K562 (cell line): Measurements from ENCODE around the gene TBL2. TPM values are rescaled to one million over a fixed set of nuclear protein-coding genes. Genes with fewer than 3 reads are reported as not detected.

Source experiments
- POLR2AphosphoS5 ChIP-seq: IDR thresholded peaks from 2 replicates; pipeline ENCODE4 v1.6.1; 2011; ENCODE audit warnings: mild to moderate bottlenecking, low read depth, low read length, moderate library complexity; ENCODE audit not compliant: control insufficient read depth, insufficient read depth
- POLR2B ChIP-seq: fragments of 450-650 bp; IDR thresholded peaks from 2 replicates; pipeline ENCODE4 v1.6.1; 2018; ENCODE audit warnings: low read depth; ENCODE audit not compliant: partially characterized antibody
- POLR3A ChIP-seq: IDR thresholded peaks from 2 replicates; pipeline ENCODE4 v1.6.1; 2011; ENCODE audit warnings: borderline replicate concordance, mild to moderate bottlenecking, moderate library complexity; ENCODE audit not compliant: insufficient read length, insufficient read depth; ENCODE audit errors: extremely low read depth
- ZNF133 ChIP-seq: fragments of 250-450 bp; sonication (Bioruptor Pico); IDR thresholded peaks from 2 replicates; pipeline ENCODE4 v1.4.0; 2020; ENCODE audit warnings: mild to moderate bottlenecking
- polyA plus RNA-seq, 8 experiments: library from polyadenylated mRNA; depleted of rRNA in 4 of 8; stranded (reverse) in 5 of 8; unstranded in 3 of 8; fragments of >200 nt; fragmentation: Nextera tagmentation in 2 of 8; fragmentation: Illumina TruSeq in 1 of 8; extraction: Ambion mirVana in 2 of 8; extraction: Trizol in 1 of 8; gene quantifications; 2 replicates each; pipeline versions ENCODE4 v1.2.1 to v1.2.3, GENCODE V29; 2011 to 2014; ENCODE audit warnings: inconsistent platforms in 1 of 8, missing spikeins in 1 of 8
- total RNA-seq, 7 experiments: library from RNA; depleted of rRNA in 6 of 7; stranded (reverse); fragments of >200 nt in 6 of 7; fragmentation: Illumina TruSeq in 2 of 7; extraction: Trizol in 2 of 7; gene quantifications; 2 replicates each; pipeline versions ENCODE4 v1.2.1 to v1.2.3, GENCODE V29; 2011 to 2021; ENCODE audit warnings: low replicate concordance in 1 of 7
- TF ChIP-seq, protein P1 (sequence below): fragments of 250-450 bp; sonication (Bioruptor Pico); IDR thresholded peaks from 2 replicates; pipeline ENCODE4 v1.8.0; 2022; ENCODE audit warnings: inconsistent platforms, mild to moderate bottlenecking, moderate library complexity, borderline replicate concordance
- TF ChIP-seq, protein P2 (sequence below), 2 experiments: fragments of 450-650 bp; IDR thresholded peaks; 2 replicates each; pipeline ENCODE4 v1.6.1; 2016; ENCODE audit warnings: mild to moderate bottlenecking in 2 of 2, borderline replicate concordance in 1 of 2, low read depth in 1 of 2, moderate library complexity in 1 of 2
- TF ChIP-seq, protein P3 (sequence below), 2 experiments: IDR thresholded peaks; 2 replicates each; pipeline ENCODE4 v1.6.1; 2012; ENCODE audit warnings: improper control_type of control experiment in 2 of 2, low read depth in 2 of 2, low read length in 2 of 2, borderline replicate concordance in 1 of 2
- TF ChIP-seq, protein P4 (sequence below): fragments of 250-450 bp; sonication (Bioruptor Pico); IDR thresholded peaks from 2 replicates; pipeline ENCODE4 v1.5.0; 2021; ENCODE audit warnings: mild to moderate bottlenecking, borderline replicate concordance

Gene TBL2
- total and polyA plus RNA-seq, 9 of the 15 experiments (the other 6 are each of a cell fraction or from before 2014, with no cell fraction given): 2.5 to 123 (median 49.2) TPM

DNA sequence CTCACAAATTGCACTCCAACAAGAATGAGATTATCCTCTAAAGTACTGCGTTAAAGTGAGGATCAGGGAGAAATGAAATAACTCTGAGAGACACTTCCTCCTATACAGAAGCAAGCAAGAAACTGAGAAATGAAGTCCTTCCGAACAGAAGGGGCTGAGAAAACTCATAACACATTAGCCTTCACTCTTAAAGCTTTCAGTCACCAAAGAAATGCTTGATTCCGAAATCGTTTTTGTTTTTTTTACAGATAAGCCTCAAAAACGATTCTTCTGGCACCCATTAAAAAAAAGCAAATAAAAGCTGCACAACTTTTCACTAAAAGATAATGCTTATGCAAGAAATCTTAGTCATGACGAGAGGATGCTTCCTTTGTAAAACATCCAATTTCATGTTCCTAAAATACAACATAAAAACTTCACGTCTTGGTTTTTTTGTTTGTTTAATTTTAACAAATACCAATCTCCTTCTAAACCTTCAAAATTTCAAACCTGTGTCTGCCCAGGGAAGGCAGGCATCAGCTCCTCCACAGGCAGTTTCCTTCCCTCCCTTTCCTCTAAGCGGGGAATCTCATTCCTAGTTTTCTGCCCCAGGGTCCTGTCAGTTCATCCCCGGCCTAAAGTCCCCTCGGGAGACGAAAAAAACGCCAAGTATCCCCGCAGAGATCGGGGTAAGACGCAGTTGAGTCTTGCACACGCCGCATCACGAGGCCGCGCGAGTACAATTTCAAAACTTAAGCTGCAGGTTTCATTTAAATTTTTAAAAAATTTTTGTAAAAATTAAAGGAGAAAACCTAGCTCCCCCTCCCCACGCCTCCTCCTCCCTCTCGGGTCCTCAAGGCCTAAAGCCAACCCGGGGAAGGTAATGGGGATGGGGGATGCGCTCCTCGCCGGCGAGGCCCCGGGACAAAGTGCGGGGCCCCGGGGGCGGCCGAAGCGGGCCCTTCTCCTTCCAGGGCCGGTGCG lies 57.4 kb downstream of the TBL2 start (continued):
- TF ChIP-seq, protein P1, sequence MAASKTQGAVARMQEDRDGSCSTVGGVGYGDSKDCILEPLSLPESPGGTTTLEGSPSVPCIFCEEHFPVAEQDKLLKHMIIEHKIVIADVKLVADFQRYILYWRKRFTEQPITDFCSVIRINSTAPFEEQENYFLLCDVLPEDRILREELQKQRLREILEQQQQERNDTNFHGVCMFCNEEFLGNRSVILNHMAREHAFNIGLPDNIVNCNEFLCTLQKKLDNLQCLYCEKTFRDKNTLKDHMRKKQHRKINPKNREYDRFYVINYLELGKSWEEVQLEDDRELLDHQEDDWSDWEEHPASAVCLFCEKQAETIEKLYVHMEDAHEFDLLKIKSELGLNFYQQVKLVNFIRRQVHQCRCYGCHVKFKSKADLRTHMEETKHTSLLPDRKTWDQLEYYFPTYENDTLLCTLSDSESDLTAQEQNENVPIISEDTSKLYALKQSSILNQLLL (CRISPR knock-in tag): no peak
- TF ChIP-seq, protein P2, sequence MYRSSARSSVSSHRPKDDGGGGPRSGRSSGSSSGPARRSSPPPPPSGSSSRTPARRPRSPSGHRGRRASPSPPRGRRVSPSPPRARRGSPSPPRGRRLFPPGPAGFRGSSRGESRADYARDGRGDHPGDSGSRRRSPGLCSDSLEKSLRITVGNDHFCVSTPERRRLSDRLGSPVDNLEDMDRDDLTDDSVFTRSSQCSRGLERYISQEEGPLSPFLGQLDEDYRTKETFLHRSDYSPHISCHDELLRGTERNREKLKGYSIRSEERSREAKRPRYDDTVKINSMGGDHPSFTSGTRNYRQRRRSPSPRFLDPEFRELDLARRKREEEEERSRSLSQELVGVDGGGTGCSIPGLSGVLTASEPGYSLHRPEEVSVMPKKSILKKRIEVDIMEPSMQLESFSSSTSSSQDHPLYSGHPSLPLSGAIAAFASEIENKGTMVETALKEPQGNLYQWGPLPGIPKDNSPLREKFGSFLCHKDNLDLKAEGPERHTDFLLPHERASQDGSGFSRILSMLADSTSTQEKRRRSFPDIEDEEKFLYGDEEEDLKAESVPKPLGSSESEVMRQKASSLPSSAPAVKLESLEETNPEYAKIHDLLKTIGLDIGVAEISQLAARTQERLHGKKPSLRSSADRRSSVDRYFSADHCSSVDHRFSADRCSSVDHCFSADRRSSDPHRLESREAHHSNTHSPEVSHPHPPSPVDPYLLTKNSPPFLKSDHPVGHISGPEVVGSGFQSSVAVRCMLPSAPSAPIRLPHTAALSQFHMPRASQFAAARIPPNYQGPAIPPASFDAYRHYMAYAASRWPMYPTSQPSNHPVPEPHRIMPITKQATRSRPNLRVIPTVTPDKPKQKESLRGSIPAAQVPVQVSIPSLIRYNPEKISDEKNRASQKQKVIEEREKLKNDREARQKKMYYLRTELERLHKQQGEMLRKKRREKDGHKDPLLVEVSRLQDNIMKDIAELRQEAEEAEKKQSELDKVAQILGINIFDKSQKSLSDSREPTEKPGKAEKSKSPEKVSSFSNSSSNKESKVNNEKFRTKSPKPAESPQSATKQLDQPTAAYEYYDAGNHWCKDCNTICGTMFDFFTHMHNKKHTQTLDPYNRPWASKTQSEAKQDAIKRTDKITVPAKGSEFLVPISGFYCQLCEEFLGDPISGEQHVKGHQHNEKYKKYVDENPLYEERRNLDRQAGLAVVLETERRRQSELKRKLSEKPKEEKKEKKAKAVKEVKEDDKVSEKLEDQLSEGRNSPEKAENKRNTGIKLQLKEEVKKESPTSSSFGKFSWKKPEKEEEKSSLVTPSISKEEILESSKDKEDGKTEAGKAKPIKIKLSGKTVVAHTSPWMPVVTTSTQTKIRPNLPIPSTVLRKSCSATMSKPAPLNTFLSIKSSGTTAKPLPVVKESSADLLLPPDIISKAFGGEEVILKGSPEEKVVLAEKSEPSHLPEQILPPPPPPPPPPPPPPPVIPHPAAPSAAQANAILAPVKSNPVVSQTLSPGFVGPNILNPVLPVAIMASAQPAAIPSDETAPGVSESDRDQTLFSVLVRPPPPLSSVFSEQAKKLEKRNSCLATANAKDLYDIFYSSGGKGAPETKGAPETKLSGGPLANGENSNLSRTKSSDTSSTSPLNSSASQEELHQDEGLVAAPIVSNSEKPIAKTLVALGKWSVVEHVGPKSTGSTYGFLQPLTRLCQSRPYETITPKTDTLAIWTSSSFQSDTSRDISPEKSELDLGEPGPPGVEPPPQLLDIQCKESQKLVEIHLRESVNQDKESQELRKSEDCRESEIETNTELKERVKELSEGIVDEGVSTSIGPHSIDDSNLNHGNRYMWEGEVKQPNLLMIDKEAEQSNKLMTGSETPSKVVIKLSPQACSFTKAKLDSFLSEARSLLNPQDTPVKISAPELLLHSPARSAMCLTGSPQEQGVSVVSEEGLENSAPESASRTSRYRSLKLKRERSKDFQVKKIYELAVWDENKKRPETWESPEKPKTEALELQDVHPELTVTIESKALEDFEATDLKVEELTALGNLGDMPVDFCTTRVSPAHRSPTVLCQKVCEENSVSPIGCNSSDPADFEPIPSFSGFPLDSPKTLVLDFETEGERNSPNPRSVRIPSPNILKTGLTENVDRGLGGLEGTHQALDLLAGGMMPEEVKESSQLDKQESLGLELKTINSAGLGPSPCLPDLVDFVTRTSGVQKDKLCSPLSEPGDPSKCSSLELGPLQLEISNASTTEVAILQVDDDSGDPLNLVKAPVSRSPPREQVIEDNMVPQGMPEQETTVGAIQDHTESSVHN (IDR thresholded peaks at IDR 0.05; ENCODE audit: borderline replicate concordance in 1 of 2, low read depth in 1 of 2): 0 out of 4 replicates have a peak, but pooled peaks of 1 of the 2 experiments have one; percentile 12
- TF ChIP-seq, protein P3, sequence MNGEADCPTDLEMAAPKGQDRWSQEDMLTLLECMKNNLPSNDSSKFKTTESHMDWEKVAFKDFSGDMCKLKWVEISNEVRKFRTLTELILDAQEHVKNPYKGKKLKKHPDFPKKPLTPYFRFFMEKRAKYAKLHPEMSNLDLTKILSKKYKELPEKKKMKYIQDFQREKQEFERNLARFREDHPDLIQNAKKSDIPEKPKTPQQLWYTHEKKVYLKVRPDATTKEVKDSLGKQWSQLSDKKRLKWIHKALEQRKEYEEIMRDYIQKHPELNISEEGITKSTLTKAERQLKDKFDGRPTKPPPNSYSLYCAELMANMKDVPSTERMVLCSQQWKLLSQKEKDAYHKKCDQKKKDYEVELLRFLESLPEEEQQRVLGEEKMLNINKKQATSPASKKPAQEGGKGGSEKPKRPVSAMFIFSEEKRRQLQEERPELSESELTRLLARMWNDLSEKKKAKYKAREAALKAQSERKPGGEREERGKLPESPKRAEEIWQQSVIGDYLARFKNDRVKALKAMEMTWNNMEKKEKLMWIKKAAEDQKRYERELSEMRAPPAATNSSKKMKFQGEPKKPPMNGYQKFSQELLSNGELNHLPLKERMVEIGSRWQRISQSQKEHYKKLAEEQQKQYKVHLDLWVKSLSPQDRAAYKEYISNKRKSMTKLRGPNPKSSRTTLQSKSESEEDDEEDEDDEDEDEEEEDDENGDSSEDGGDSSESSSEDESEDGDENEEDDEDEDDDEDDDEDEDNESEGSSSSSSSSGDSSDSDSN (IDR thresholded peaks at IDR 0.05; ENCODE audit: borderline replicate concordance in 1 of 2, low read depth in 2 of 2, low read length in 2 of 2): peak in 1 of 2 experiments; percentile 68; a peak in 1 of 4 replicates
- TF ChIP-seq ZNF133 (CRISPR knock-in tag): no peak
- TF ChIP-seq POLR2B: no peak
- no peak for TF ChIP-seq POLR3A
- TF ChIP-seq, protein P4, sequence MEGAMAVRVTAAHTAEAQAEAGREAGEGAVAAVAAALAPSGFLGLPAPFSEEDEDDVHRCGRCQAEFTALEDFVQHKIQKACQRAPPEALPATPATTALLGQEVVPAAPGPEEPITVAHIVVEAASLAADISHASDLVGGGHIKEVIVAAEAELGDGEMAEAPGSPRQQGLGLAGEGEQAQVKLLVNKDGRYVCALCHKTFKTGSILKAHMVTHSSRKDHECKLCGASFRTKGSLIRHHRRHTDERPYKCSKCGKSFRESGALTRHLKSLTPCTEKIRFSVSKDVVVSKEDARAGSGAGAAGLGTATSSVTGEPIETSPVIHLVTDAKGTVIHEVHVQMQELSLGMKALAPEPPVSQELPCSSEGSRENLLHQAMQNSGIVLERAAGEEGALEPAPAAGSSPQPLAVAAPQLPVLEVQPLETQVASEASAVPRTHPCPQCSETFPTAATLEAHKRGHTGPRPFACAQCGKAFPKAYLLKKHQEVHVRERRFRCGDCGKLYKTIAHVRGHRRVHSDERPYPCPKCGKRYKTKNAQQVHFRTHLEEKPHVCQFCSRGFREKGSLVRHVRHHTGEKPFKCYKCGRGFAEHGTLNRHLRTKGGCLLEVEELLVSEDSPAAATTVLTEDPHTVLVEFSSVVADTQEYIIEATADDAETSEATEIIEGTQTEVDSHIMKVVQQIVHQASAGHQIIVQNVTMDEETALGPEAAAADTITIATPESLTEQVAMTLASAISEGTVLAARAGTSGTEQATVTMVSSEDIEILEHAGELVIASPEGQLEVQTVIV (CRISPR knock-in tag): no peak
- TF ChIP-seq POLR2AphosphoS5: 0 out of 2 replicates have a peak, but pooled peaks have one; percentile 0
